ENCODE measurements around the gene OPCML. TPM values are rescaled to one million over a fixed set of nuclear protein-coding genes. Genes with fewer than 3 reads are reported as not detected.

The OPCML gene
- total RNA-seq, result under 0.01 TPM in 1 of 2 replicates, not detected in the other

GRCh38 chr11:133531971-133532651, at the start of gene OPCML:
Gene OPCML (minus strand): TSS chr11:133532501.

All from cardiac atrium fibroblast (primary cell).